Progenitor cell of endocrine pancreas (in vitro differentiated cells): ENCODE data around the gene SSC4D. TPM values are rescaled to one million over a fixed set of nuclear protein-coding genes. Genes with fewer than 3 reads are reported as not detected.

Source experiments
- DNase-seq: peaks from one replicate; pipeline ENCODE4 v3.0.0; 2021; ENCODE audit warnings: low spot score; ENCODE audit not compliant: unreplicated experiment
- H3K27ac Mint-ChIP-seq: 2 replicates; pipeline ENCODE4 v1.8.0; 2021; ENCODE audit warnings: mild to moderate bottlenecking, moderate library complexity, mixed read lengths
- H3K27me3 Mint-ChIP-seq: 2 replicates; pipeline ENCODE4 v1.8.0; 2021; ENCODE audit warnings: mixed read lengths
- H3K36me3 Mint-ChIP-seq: 2 replicates; pipeline ENCODE4 v1.8.0; 2022; ENCODE audit warnings: mixed read lengths; ENCODE audit not compliant: insufficient read depth
- H3K4me1 Mint-ChIP-seq: 2 replicates; pipeline ENCODE4 v1.8.0; 2021; ENCODE audit warnings: low read depth, mixed read lengths
- H3K4me3 Mint-ChIP-seq: 2 replicates; pipeline ENCODE4 v1.8.0; 2021; ENCODE audit warnings: low read depth, mild to moderate bottlenecking, moderate library complexity, mixed read lengths
- H3K9me3 Mint-ChIP-seq: 2 replicates; pipeline ENCODE4 v1.8.0; 2021; ENCODE audit warnings: low read depth, mixed read lengths
- total RNA-seq: library from RNA; stranded (reverse); gene quantifications from 2 replicates; pipeline ENCODE4 v1.2.1, GENCODE V29; 2021
- TF ChIP-seq, protein P1 (sequence below): fragments of 200-600 bp; sonication (generic); IDR thresholded peaks from one replicate; pipeline ENCODE4 v1.5.0; 2021; ENCODE audit warnings: antibody characterized with exemption, mild to moderate bottlenecking; ENCODE audit not compliant: unreplicated experiment

SSC4D gene
- total RNA-seq, 1 donor from 2014 or later, result 7.4 TPM

DNA sequence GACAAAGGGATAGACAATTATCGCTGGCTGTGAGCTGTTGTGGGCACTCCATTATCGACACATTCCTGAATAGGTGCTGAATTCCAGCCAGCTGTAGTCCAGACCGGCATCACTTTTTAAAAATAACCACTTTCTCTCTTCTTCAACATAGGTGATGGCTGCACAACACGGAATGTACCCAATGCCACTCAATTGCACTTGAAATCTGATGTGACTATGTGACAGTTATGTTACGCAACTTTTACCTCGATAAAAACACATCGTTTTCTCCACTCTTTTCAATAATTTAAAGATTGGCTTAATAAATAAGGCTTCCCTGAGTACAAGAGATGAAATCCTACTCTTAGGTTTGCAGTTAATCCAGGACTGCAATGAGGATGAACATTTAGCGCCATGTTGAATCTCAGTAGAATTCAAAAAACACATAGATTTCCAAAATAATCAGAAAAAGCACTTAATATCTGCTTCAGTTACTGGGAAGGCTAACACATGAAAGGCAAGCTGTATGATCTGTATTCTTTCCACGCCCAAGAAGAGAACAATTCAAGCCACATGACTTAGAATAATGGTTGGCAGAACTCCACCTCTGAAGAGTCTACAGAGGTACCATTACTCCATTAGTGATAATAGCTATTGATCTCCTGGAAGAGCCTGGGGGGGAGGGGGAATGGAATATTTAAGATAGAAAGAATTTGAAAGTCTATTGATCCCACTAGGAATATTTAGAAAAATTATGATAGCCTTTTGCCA, 54.3 kb downstream of the SSC4D start:
- H3K9me3 Mint-ChIP-seq, result peaks cover 3% of the 10 kb centered on the region
- TF ChIP-seq, protein P1, sequence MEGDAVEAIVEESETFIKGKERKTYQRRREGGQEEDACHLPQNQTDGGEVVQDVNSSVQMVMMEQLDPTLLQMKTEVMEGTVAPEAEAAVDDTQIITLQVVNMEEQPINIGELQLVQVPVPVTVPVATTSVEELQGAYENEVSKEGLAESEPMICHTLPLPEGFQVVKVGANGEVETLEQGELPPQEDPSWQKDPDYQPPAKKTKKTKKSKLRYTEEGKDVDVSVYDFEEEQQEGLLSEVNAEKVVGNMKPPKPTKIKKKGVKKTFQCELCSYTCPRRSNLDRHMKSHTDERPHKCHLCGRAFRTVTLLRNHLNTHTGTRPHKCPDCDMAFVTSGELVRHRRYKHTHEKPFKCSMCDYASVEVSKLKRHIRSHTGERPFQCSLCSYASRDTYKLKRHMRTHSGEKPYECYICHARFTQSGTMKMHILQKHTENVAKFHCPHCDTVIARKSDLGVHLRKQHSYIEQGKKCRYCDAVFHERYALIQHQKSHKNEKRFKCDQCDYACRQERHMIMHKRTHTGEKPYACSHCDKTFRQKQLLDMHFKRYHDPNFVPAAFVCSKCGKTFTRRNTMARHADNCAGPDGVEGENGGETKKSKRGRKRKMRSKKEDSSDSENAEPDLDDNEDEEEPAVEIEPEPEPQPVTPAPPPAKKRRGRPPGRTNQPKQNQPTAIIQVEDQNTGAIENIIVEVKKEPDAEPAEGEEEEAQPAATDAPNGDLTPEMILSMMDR, result no peak
- H3K27me3 Mint-ChIP-seq, result no peaks in the 10 kb centered on the region
- H3K36me3 Mint-ChIP-seq, result peaks cover 35% of the 10 kb centered on the region
- no peak overlapping the region for H3K4me3 Mint-ChIP-seq
- no peak for DNase-seq
- peak overlapping the region; percentile 21 for H3K27ac Mint-ChIP-seq
- peaks cover 25% of the 10 kb centered on the region for H3K4me1 Mint-ChIP-seq

DNA sequence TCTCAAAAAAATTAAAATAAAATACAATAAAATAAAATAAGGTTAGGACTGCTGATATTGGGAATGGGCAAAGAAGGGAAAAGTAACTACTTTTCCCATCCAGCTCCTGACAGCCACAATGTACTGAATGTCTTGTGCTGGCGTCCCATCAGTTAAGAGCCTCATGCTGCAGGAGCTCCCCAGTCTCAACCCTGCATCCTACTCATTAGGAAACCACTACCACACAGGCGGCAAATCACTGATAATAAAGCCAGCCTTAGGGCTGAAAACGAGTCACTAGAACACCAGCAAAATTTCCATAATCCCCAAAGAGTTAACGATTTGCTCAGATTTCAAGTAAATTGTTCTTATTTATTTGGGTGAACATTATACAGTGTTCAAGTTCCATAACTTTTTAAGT, 55.0 kb downstream of the SSC4D start:
- Mint-ChIP-seq H3K27ac (no peak overlapping the region), H3K9me3 (peaks cover 3% of the 10 kb centered on the region), H3K4me3 (no peak overlapping the region), H3K36me3 (peaks cover 40% of the 10 kb centered on the region), H3K27me3 (no peaks in the 10 kb centered on the region), H3K4me1 (peaks cover 21% of the 10 kb centered on the region)
- DNase-seq, result no peak
- TF ChIP-seq, protein P1, result no peak

DNA sequence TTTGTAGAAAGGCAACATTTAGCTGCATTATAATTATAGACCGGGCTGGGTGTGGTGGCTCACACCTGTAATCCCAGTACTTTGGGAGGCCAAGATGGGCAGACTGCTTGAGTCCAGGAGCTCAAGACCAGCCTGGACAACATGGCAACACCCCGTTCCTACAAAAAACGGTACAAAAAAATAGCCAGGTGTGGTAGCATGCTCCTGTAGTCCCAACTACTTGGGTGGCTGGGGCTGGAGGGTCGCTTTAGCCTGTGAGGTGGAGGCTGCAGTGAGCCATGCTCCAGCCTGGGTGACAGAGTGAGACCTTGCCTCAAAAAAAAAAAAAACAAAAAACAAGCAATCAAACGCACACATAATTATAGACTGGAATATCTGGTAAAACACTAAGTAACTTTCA, 55.8 kb downstream of the SSC4D start:
- no peak for DNase-seq
- H3K4me1 Mint-ChIP-seq, result peaks cover 21% of the 10 kb centered on the region
- no peak overlapping the region for H3K27ac Mint-ChIP-seq
- H3K9me3 Mint-ChIP-seq, result peaks cover 3% of the 10 kb centered on the region
- no peaks in the 10 kb centered on the region for H3K27me3 Mint-ChIP-seq
- H3K4me3 Mint-ChIP-seq, result no peak overlapping the region
- TF ChIP-seq, protein P1, result no peak
- peaks cover 43% of the 10 kb centered on the region for H3K36me3 Mint-ChIP-seq

GRCh38 chr7:76352193-76352592, 57.3 kb downstream of the SSC4D start:
- no peak overlapping the region for H3K4me3 Mint-ChIP-seq
- TF ChIP-seq, protein P1, result no peak
- peaks cover 15% of the 10 kb centered on the region for H3K4me1 Mint-ChIP-seq
- peak overlapping the region; percentile 73 for H3K27ac Mint-ChIP-seq
- H3K9me3 Mint-ChIP-seq, result peaks cover 3% of the 10 kb centered on the region
- no peak for DNase-seq
- no peaks in the 10 kb centered on the region for H3K27me3 Mint-ChIP-seq
- peaks cover 48% of the 10 kb centered on the region for H3K36me3 Mint-ChIP-seq

DNA sequence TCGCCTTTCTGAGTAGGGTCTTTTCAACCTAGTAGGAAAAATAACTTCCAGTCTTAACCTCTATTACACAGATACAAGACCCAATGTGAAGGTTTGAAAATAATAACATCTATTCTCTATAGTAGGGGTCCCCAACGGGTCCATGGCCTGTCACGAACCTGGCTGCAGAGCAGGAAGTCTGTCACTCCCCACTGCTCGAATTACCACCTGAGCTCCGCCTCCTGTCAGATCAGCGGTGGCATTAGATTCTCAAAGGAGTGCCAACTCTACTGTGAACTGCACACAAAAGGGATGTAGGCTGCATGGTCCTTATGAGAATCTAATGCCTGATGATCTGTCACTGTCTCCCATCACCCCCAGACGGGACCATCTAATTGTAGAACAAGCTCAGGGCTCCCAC, 58.1 kb downstream of the SSC4D start:
- TF ChIP-seq, protein P1, result no peak
- Mint-ChIP-seq H3K36me3 (peaks cover 56% of the 10 kb centered on the region), H3K9me3 (peaks cover 3% of the 10 kb centered on the region), H3K27ac (no peak overlapping the region), H3K4me1 (peaks cover 11% of the 10 kb centered on the region), H3K4me3 (no peak overlapping the region), H3K27me3 (no peaks in the 10 kb centered on the region)
- no peak for DNase-seq
